Naive B cell (primary cell): Measurements from ENCODE around the gene HDAC10. TPM values are rescaled to one million over a fixed set of nuclear protein-coding genes. Genes with fewer than 3 reads are reported as not detected.

Experiments used
- ATAC-seq, 2 donors: fragments of 150-1000 bp; cut with Tn5 transposase; 2 replicates each; pipeline ENCODE4 v1.10.0; 2021; ENCODE audit warnings: low read depth in 2 of 2, mild to moderate bottlenecking in 2 of 2, moderate library complexity in 2 of 2
- DNase-seq: peaks from one replicate; pipeline ENCODE4 v3.0.0; 2022
- H3K27ac Mint-ChIP-seq, 6 donors: one replicate each; pipeline ENCODE4 v1.8.0; 2020 to 2022; ENCODE audit warnings: mild to moderate bottlenecking in 6 of 6, mixed read lengths in 6 of 6, moderate library complexity in 5 of 6, inconsistent platforms in 2 of 6
- H3K27me3 Mint-ChIP-seq, 3 donors: one replicate each; pipeline ENCODE4 v1.8.0; 2021 to 2022; ENCODE audit warnings: mixed read lengths in 3 of 3, mild to moderate bottlenecking in 1 of 3
- H3K36me3 Mint-ChIP-seq, 2 donors: one replicate each; pipeline ENCODE4 v1.8.0; 2020 to 2022; ENCODE audit warnings: mixed read lengths in 2 of 2, inconsistent platforms in 1 of 2, mild to moderate bottlenecking in 1 of 2
- H3K4me1 Mint-ChIP-seq, 3 donors: one replicate each; pipeline ENCODE4 v1.8.0; 2020 to 2022; ENCODE audit warnings: mixed read lengths in 3 of 3, inconsistent platforms in 1 of 3, mild to moderate bottlenecking in 1 of 3, moderate library complexity in 1 of 3
- H3K4me3 Mint-ChIP-seq, 8 donors: one replicate each; pipeline ENCODE4 v1.8.0; 2020 to 2022; ENCODE audit warnings: mild to moderate bottlenecking in 8 of 8, mixed read lengths in 8 of 8, moderate library complexity in 8 of 8, inconsistent platforms in 2 of 8
- H3K9me3 Mint-ChIP-seq, 7 donors: one replicate each; pipeline ENCODE4 v1.8.0; 2020 to 2022; ENCODE audit warnings: mixed read lengths in 7 of 7, mild to moderate bottlenecking in 5 of 7, inconsistent platforms in 2 of 7, moderate library complexity in 1 of 7
- polyA plus RNA-seq, 6 donors: library from polyadenylated mRNA; unstranded; fragments of 300-500 nt; fragmentation: Illumina TruSeq; gene quantifications; one replicate each; pipeline ENCODE4 v1.2.3, GENCODE V29; 2021; ENCODE audit warnings: low read depth in 6 of 6

Gene HDAC10
- polyA plus RNA-seq, 6 donors from 2014 or later: 4.6 to 8.2 (median 6.3) TPM

- peaks cover 0 to 22% of the 10 kb centered on the region in 2 donors for H3K36me3 Mint-ChIP-seq
- peaks cover 12 to 25% (median 19%) of the 10 kb centered on the region in 3 donors for H3K4me1 Mint-ChIP-seq
- peak overlapping the region in 1 of 8 donors; percentile 65 for H3K4me3 Mint-ChIP-seq
- no peaks in the 10 kb centered on the region for H3K9me3 Mint-ChIP-seq
- DNase-seq (no peak), ATAC-seq (no peak)
- no peak overlapping the region for H3K27ac Mint-ChIP-seq
- no peaks in the 10 kb centered on the region for H3K27me3 Mint-ChIP-seq
These were observed 34.2 kb downstream of the HDAC10 start for GRCh38 chr22:50216684-50217520.

- peaks cover 12 to 25% (median 19%) of the 10 kb centered on the region in 3 donors for H3K4me1 Mint-ChIP-seq
- peak overlapping the region in 4 of 6 donors; percentile 39 to 75 (median 48) for H3K27ac Mint-ChIP-seq
- DNase-seq (no peak), ATAC-seq (no peak)
- H3K27me3 Mint-ChIP-seq: no peaks in the 10 kb centered on the region
- peaks cover 0 to 22% of the 10 kb centered on the region in 2 donors for H3K36me3 Mint-ChIP-seq
- no peaks in the 10 kb centered on the region for H3K9me3 Mint-ChIP-seq
- peak overlapping the region in 1 of 8 donors; percentile 51 for H3K4me3 Mint-ChIP-seq
These were observed 34.9 kb downstream of the HDAC10 start for GRCh38 chr22:50216055-50216683.

- no peaks in the 10 kb centered on the region for H3K27me3 Mint-ChIP-seq
- peak overlapping the region in 4 of 6 donors; percentile 39 to 75 (median 58) for H3K27ac Mint-ChIP-seq
- no peak for DNase-seq
- H3K4me3 Mint-ChIP-seq: peak overlapping the region in 1 of 8 donors; percentile 51
- H3K4me1 Mint-ChIP-seq: peaks cover 12 to 25% (median 19%) of the 10 kb centered on the region in 3 donors
- H3K9me3 Mint-ChIP-seq: no peaks in the 10 kb centered on the region
- H3K36me3 Mint-ChIP-seq: peaks cover 0 to 22% of the 10 kb centered on the region in 2 donors
- ATAC-seq: no peak
These were observed 35.6 kb downstream of the HDAC10 start for GRCh38 chr22:50215297-50216054.

- Mint-ChIP-seq H3K27ac (peak overlapping the region in 1 of 6 donors; percentile 72), H3K9me3 (no peaks in the 10 kb centered on the region), H3K36me3 (peaks cover 5 to 29% of the 10 kb centered on the region in 2 donors), H3K4me3 (no peak overlapping the region), H3K27me3 (no peaks in the 10 kb centered on the region), H3K4me1 (peaks cover 17 to 33% (median 23%) of the 10 kb centered on the region in 3 donors)
- no peak for DNase-seq
- ATAC-seq: no peak
These were observed 37.8 kb downstream of the HDAC10 start for GRCh38 chr22:50213263-50213662.

GRCh38 chr22:50211147-50211546, 39.9 kb downstream of the HDAC10 start:
- Mint-ChIP-seq H3K36me3 (peaks cover 5 to 29% of the 10 kb centered on the region in 2 donors), H3K27ac (peak overlapping the region in 1 of 6 donors; percentile 85), H3K4me3 (no peak overlapping the region), H3K27me3 (no peaks in the 10 kb centered on the region), H3K4me1 (peaks cover 24 to 34% (median 32%) of the 10 kb centered on the region in 3 donors), H3K9me3 (no peaks in the 10 kb centered on the region)
- ATAC-seq (no peak), DNase-seq (no peak)

GRCh38 chr22:50210378-50211139, 40.5 kb downstream of the HDAC10 start:
- no peak overlapping the region for H3K4me3 Mint-ChIP-seq
- DNase-seq: no peak
- peaks cover 5 to 29% of the 10 kb centered on the region in 2 donors for H3K36me3 Mint-ChIP-seq

GRCh38 chr22:50209893-50210292, 41.2 kb downstream of the HDAC10 start:
- H3K4me3 Mint-ChIP-seq: peak overlapping the region in 1 of 8 donors; percentile 6
- no peaks in the 10 kb centered on the region for H3K9me3 Mint-ChIP-seq

More at GRCh38 chr22:50210378-50211139, 40.5 kb downstream of the HDAC10 start:
- Mint-ChIP-seq H3K4me1 (peaks cover 24 to 34% (median 32%) of the 10 kb centered on the region in 3 donors), H3K9me3 (no peaks in the 10 kb centered on the region), H3K27ac (peak overlapping the region in 3 of 6 donors; percentile 54 to 88 (median 85)), H3K27me3 (no peaks in the 10 kb centered on the region)
- no peak for ATAC-seq

GRCh38 chr22:50208939-50209892, 41.8 kb downstream of the HDAC10 start:
- Mint-ChIP-seq H3K27ac (peak overlapping the region; percentile 23 to 90 (median 78)), H3K27me3 (no peaks in the 10 kb centered on the region), H3K4me3 (peak overlapping the region in 1 of 8 donors; percentile 6), H3K9me3 (no peaks in the 10 kb centered on the region), H3K4me1 (peaks cover 26 to 33% (median 33%) of the 10 kb centered on the region in 3 donors), H3K36me3 (peaks cover 10 to 29% of the 10 kb centered on the region in 2 donors)
- DNase-seq: no peak
- peak; percentile 4 to 17 for ATAC-seq

More at GRCh38 chr22:50209893-50210292, 41.2 kb downstream of the HDAC10 start:
- Mint-ChIP-seq H3K27ac (peak overlapping the region in 5 of 6 donors; percentile 23 to 90 (median 71)), H3K36me3 (peaks cover 7 to 29% of the 10 kb centered on the region in 2 donors), H3K27me3 (no peaks in the 10 kb centered on the region), H3K4me1 (peaks cover 25 to 33% (median 32%) of the 10 kb centered on the region in 3 donors)
- peak; percentile 50 to 75 for ATAC-seq
- DNase-seq: peak; percentile 69

- no peaks in the 10 kb centered on the region for H3K9me3 Mint-ChIP-seq
- no peak for DNase-seq
- no peak for ATAC-seq
- H3K4me1 Mint-ChIP-seq: peaks cover 26 to 33% (median 31%) of the 10 kb centered on the region in 3 donors
- no peak overlapping the region for H3K4me3 Mint-ChIP-seq
- peak overlapping the region in 4 of 6 donors; percentile 76 to 85 (median 82) for H3K27ac Mint-ChIP-seq
- H3K36me3 Mint-ChIP-seq: peaks cover 10 to 26% of the 10 kb centered on the region in 2 donors
- H3K27me3 Mint-ChIP-seq: no peaks in the 10 kb centered on the region
These were observed 42.6 kb downstream of the HDAC10 start for GRCh38 chr22:50208430-50208938.

- Mint-ChIP-seq H3K4me3 (peak overlapping the region in 4 of 8 donors; percentile 12 to 27 (median 24)), H3K9me3 (no peaks in the 10 kb centered on the region), H3K4me1 (peaks cover 22 to 27% (median 26%) of the 10 kb centered on the region in 3 donors), H3K36me3 (peaks cover 10 to 17% of the 10 kb centered on the region in 2 donors), H3K27me3 (no peaks in the 10 kb centered on the region), H3K27ac (peak overlapping the region; percentile 44 to 91 (median 82))
- ATAC-seq (peak; percentile 46 to 59), DNase-seq (peak; percentile 59)
These were observed 43.5 kb downstream of the HDAC10 start for GRCh38 chr22:50207383-50208140.

- Mint-ChIP-seq H3K27me3 (no peaks in the 10 kb centered on the region), H3K9me3 (no peaks in the 10 kb centered on the region), H3K4me1 (peaks cover 25 to 35% (median 35%) of the 10 kb centered on the region in 3 donors), H3K36me3 (peaks cover 10 to 15% of the 10 kb centered on the region in 2 donors), H3K27ac (peak overlapping the region in 4 of 6 donors; percentile 13 to 82 (median 69)), H3K4me3 (peak overlapping the region in 1 of 8 donors; percentile 18)
- ATAC-seq (peak in 1 of 2 donors; percentile 13), DNase-seq (no peak)
These were observed 44.5 kb downstream of the HDAC10 start for GRCh38 chr22:50206599-50206998.
